ENCODE measurements around the gene ERFE. TPM values are rescaled to one million over a fixed set of nuclear protein-coding genes. Genes with fewer than 3 reads are reported as not detected.

ERFE gene
- total and polyA plus RNA-seq, 9 of the 15 experiments (the other 6 are each of a cell fraction or from before 2014, with no cell fraction given) = 0.55 to 8.2 (median 3.7) TPM

DNA sequence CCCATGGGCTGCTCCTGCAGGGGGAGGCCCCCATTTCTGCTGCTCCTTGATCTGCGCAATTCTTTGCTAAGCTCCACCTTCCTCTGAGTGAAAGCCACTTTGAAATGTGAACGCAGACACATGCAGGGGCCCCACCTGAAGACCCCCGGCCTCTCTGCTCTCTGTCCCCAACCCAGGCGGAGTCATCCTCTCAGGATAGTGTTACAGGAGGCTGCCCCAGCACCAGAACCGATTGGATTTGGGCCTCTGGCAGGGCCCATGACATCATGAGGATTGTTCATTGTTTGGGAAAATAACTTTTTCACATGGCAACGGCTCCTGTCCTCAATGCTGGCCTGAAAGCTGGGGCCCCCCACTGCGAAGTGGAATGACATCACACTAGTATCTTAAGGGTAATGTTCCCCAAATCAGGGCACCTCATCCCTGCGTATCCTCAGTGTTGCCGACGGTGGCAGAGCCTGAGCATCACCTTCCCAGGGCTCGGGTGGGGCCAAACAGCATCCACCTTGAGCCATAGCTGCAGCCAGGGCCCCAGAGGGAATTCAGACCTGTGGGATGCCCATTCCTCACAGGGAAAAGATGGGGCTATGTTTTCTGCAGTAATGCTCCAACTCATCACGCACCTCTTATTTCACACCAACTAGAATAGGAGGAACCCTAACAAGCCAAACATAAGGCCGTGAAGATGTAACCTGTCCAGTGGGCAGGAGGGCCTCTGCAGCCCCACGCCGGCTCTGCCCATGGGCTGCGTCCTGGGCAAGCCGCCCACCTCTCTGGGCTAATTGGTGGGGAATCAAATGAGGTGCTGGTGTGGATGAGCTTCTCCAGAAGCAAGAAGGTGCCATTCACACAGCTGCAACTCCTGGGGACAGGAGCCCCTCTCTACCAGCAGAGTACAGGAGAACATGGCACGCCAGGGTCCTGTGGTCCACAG lies 2.7 kb upstream of the ERFE start:
- 31% methylated on average over 17 of the region's 18 CpGs for WGBS (ENCODE audit: insufficient coverage, low coverage, missing lambda C conversion rate)
- H3K4me1 ChIP-seq (replicated peaks in 1 of 2; ENCODE audit: control insufficient read depth in 2 of 2, insufficient read depth in 2 of 2, low read length in 2 of 2) = peaks cover 0 to 44% of the 10 kb centered on the region in 2 experiments; a peak in 2 of 5 replicates
- no TSS peak for BruUV-seq (replicated peaks)
- no peak overlapping the region for H3K9ac ChIP-seq (ENCODE audit: insufficient read depth in 1 of 2, low read depth in 2 of 2, low read length in 2 of 2)
- ATAC-seq (no peak), DNase-seq (ENCODE audit: extremely low read depth in 1 of 4, low spot score in 3 of 4) (no peak), FAIRE-seq (no peak)
- ChIA-PET POLR2A (no interaction called here), CTCF (ENCODE audit: low intra/inter-chr PET ratio) (no interaction called here)
- H3K27ac ChIP-seq (ENCODE audit: extremely low read depth, low read depth, low read length) = no peak overlapping the region
- intact Hi-C loops (cut with micrococcal nuclease) = no loop called here
- H3K9me3 ChIP-seq (replicated peaks; ENCODE audit: control insufficient read depth, insufficient read depth, low read depth, low read length) = no peaks in the 10 kb centered on the region
- H2AFZ ChIP-seq (ENCODE audit: low read depth, low read length) = no peak overlapping the region
- in situ Hi-C loops (cut with MboI) = no loop called here
- H3K27me3 ChIP-seq (ENCODE audit: control insufficient read depth in 2 of 2, insufficient read depth in 2 of 2, low read length in 2 of 2) = no peaks in the 10 kb centered on the region
- H4K20me1 ChIP-seq (replicated peaks; ENCODE audit: control insufficient read depth, insufficient read depth, low read length) = no peaks in the 10 kb centered on the region
- no peak overlapping the region for H3K4me3 ChIP-seq
- no peaks in the 10 kb centered on the region for H3K36me3 ChIP-seq (ENCODE audit: control insufficient read depth, insufficient read depth, low read length)
- no peak for TF ChIP-seq ZBTB8A (IDR thresholded peaks at IDR 0.05; ENCODE audit: partially characterized antibody)
- TF ChIP-seq, protein P1, sequence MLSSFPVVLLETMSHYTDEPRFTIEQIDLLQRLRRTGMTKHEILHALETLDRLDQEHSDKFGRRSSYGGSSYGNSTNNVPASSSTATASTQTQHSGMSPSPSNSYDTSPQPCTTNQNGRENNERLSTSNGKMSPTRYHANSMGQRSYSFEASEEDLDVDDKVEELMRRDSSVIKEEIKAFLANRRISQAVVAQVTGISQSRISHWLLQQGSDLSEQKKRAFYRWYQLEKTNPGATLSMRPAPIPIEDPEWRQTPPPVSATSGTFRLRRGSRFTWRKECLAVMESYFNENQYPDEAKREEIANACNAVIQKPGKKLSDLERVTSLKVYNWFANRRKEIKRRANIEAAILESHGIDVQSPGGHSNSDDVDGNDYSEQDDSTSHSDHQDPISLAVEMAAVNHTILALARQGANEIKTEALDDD (IDR thresholded peaks at IDR 0.05) = no peak
- no peak overlapping the region for H3K4me2 ChIP-seq (ENCODE audit: insufficient read depth, low read length)
- no peaks in the 10 kb centered on the region for H3K9me1 ChIP-seq (ENCODE audit: control insufficient read depth, insufficient read depth, low read length)
- no peaks in the 10 kb centered on the region for H3K79me2 ChIP-seq (ENCODE audit: control insufficient read depth, insufficient read depth, low read length)

DNA sequence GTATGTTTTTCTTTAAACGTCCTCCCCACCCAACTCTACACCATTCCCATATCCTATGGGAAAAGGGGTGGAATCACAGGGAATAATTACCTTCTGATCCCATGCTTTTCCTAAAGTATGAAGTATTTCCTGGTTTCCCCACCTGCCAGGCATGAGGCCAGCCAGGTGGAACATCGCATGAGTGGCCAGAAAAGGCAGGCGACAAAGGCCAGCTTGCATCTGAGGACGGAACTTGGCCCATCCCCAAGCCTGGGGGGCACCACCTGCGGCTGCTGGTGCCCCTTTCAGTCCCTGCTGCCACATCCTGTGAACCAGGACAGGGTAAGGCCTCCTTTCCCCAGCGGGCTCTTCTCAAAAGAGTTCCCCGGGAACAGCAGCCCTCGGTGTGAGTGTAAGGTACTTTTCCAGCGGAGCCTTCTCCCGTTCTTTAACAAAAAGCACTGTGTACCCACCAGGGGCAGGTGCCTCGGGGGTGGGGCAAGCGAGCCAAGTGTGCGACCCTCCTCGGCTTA lies 1.2 kb upstream of the ERFE start:
- POLR2A ChIA-PET = no interaction called here
- intact Hi-C loops (cut with micrococcal nuclease) = no loop called here
- TF ChIP-seq TSC22D4 (tag; IDR thresholded peaks at IDR 0.05) (no peak), MAFG (tag; conservative IDR thresholded peaks at IDR 0.05) (no peak), ZNF444 (CRISPR knock-in tag; IDR thresholded peaks at IDR 0.05) (no peak), KAT7 (CRISPR knock-in tag; IDR thresholded peaks at IDR 0.05; ENCODE audit: borderline replicate concordance) (no peak)
- TF ChIP-seq, protein P2, sequence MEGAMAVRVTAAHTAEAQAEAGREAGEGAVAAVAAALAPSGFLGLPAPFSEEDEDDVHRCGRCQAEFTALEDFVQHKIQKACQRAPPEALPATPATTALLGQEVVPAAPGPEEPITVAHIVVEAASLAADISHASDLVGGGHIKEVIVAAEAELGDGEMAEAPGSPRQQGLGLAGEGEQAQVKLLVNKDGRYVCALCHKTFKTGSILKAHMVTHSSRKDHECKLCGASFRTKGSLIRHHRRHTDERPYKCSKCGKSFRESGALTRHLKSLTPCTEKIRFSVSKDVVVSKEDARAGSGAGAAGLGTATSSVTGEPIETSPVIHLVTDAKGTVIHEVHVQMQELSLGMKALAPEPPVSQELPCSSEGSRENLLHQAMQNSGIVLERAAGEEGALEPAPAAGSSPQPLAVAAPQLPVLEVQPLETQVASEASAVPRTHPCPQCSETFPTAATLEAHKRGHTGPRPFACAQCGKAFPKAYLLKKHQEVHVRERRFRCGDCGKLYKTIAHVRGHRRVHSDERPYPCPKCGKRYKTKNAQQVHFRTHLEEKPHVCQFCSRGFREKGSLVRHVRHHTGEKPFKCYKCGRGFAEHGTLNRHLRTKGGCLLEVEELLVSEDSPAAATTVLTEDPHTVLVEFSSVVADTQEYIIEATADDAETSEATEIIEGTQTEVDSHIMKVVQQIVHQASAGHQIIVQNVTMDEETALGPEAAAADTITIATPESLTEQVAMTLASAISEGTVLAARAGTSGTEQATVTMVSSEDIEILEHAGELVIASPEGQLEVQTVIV (CRISPR knock-in tag; IDR thresholded peaks at IDR 0.05; ENCODE audit: borderline replicate concordance) = no peak

More for the DNA sequence above, 1.2 kb upstream of the ERFE start:
- in situ Hi-C loops (cut with MboI) = no loop called here
- FAIRE-seq (no peak), DNase-seq (ENCODE audit: extremely low read depth in 1 of 4, low spot score in 3 of 4) (no peak), ATAC-seq (no peak)
- WGBS (ENCODE audit: insufficient coverage, low coverage, missing lambda C conversion rate) = 51% methylated on average over 10 of the region's 14 CpGs
- H4K20me1 ChIP-seq (replicated peaks; ENCODE audit: control insufficient read depth, insufficient read depth, low read length) = no peaks in the 10 kb centered on the region
- BruUV-seq (replicated peaks) = no TSS peak
- H3K36me3 ChIP-seq (ENCODE audit: control insufficient read depth, insufficient read depth, low read length) = no peaks in the 10 kb centered on the region
- CTCF ChIA-PET (ENCODE audit: low intra/inter-chr PET ratio) = no interaction called here
- H3K4me2 ChIP-seq (ENCODE audit: insufficient read depth, low read length) = no peak overlapping the region
- no peak overlapping the region for H2AFZ ChIP-seq (ENCODE audit: low read depth, low read length)
- peaks cover 0 to 46% of the 10 kb centered on the region in 2 experiments; a peak in 2 of 5 replicates for H3K4me1 ChIP-seq (replicated peaks in 1 of 2; ENCODE audit: control insufficient read depth in 2 of 2, insufficient read depth in 2 of 2, low read length in 2 of 2)
- H3K79me2 ChIP-seq (ENCODE audit: control insufficient read depth, insufficient read depth, low read length) = no peaks in the 10 kb centered on the region
- H3K9ac ChIP-seq (ENCODE audit: insufficient read depth in 1 of 2, low read depth in 2 of 2, low read length in 2 of 2) = no peak overlapping the region; a peak in 1 of 4 replicates
- no peaks in the 10 kb centered on the region for H3K27me3 ChIP-seq (ENCODE audit: control insufficient read depth in 2 of 2, insufficient read depth in 2 of 2, low read length in 2 of 2)
- no peaks in the 10 kb centered on the region for H3K9me3 ChIP-seq (replicated peaks; ENCODE audit: control insufficient read depth, insufficient read depth, low read depth, low read length)
- no peak overlapping the region for H3K4me3 ChIP-seq
- no peak overlapping the region for H3K27ac ChIP-seq (ENCODE audit: extremely low read depth, low read depth, low read length)
- H3K9me1 ChIP-seq (ENCODE audit: control insufficient read depth, insufficient read depth, low read length) = no peaks in the 10 kb centered on the region

All from K562 (cell line).